Activated CD4-positive, alpha-beta T cell treated with anti-CD3 and anti-CD28 coated beads, Interleukin-2, Interleukin-6, amounts not matched to agents 100 ng/mL and 50 ng/mL, durations not matched to agents 16 hours and 8 hours (primary cell): ENCODE measurements around the gene PDCD1.
"Not testable (repeated sequence)": the region's sequence is repeated elsewhere in the genome, so short reads cannot be mapped to it uniquely, and the experiment has no call there.

Source experiments
- DNase-seq: peaks from one replicate; pipeline ENCODE4 v3.0.0-alpha.2; 2020

Gene PDCD1

DNA sequence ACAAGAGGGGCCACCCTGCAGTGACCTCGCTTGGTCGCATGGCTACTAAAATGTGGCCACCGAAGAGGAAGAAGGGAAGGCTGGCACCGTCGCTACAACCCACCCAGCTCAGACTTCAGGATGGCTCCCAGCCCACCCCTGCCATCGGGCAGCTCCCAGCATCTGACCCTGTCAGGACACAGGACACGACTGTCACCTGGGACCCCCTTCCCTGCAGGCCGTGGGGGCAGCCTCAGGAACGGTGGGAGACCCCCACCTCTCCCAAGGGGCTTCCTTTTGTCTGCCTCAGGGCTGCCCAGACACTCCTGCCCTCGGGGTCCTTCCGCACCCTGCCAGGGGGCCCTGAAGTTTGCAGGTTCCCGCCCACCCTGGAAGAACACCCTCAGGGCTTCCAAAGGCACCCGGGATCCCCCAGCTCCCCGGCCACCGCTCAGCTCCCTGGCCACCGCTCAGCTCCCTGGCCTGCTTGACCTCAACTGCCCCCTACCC lies 18.5 kb upstream of the PDCD1 start:
- DNase-seq, result no peak

DNA sequence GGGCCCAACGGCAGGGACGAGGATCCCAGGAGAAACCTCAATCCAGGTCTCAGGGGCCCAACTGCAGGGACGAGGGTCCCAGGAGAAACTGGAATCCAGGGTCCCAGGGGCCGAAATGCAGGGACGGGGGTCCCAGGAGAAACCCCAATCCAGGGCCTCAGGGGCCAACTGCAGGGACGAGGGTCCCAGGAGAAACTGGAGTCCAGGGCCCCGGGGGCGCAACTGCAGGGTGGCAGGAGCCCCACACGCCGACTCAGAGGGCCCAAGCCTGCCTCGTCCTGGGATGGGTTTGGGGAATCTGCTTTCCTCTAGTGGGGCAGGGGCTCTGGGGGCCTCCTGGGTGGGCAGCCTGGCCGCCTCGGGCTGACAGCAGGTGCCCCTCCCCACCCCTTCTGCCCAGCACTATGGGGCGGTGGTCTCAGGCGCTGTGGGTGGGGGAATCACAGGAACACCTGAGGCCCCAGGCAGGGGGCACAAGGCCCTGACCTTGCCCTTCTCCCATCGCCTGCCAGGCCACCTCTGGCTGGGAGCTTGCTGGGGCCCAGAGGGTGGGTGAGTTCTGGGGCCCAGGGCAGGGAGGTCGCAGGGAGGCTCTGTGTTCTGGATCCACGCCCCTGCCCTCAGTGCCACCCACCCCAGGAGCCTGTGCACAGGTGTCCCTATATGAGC lies 18.0 kb upstream of the PDCD1 start:
- DNase-seq, result no peak

DNA sequence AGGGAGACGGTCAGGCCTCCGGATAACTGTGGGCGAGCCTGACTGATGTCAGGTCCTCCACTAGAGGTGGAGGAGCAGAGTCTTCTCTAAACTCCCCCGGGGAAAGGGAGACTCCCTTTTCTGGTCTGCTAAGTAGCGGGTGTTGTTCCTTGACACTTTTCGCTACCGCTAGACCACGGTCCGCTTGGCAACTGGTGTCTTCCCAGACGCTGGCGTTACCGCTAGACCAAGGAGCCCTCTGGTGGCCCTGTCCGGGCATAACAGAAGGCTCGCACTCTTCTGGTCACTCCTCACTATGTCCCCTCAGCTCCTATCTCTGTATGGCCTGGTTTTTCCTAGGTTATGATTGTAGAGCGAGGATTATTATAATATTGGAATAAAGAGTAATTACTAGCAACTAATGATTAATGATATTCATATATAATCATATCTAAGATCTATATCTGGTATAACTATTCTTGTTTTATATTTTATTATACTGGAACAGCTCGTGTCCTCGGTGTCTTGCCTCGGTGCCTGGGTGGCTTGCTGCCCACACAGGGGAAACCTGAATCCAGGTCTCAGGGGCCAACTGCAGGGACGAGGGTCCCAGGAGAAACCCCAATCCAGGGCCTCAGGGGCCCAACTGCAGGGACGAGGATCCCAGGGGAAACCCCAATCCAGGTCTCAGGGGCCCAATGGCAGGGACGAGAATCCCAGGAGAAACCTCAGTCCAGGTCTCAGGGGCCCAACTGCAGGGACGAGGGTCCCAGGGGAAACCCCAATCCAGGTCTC lies 17.2 kb upstream of the PDCD1 start:
- not testable (repeated sequence) for DNase-seq

DNA sequence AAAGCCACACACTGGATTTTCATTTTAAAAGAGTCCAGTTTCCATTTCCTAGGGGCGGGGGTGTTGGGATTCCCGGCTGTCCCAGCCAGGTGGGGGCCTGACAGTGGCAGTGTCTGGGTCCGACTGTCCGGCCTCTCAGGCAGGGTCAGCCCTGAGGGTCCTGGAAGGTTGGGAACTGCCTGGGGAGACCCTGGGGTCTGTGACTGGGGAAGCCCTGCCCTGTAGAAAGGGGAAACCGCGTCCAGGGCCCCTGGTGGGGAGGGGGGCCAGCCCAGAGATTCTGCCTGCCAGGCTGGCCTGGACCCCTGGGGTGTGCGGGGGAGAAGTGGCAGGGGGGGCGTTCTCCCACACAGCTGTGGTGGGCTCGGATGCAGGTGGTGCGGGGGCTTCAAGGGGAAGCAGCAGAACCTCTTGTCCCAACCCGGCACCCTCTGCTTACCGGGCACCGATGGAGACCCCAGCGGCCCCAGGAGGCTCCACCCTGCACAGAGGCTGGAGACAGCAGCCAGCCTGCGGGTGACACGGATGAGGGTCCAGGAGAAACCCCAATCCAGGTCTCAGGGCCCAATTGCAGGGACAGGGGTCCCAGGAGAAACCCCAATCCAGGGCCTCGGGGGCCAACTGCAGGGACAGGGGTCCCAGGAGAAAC lies 15.7 kb upstream of the PDCD1 start:
- DNase-seq, result no peak

DNA sequence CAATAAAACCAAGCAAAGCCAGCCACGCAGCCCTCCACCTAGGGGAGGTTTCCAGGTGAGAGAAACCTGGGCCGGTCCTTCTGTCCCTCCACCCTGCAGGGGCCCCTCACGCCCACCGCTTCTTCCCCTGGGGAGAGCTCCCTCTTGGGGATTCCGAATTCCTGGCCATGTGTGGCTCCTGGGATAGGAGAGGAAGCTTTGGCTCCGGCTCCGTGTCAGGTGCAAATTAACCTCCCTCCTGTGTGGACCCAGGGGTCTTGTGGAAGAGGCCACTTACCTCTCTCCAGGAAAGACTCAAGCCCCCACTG lies 15.1 kb upstream of the PDCD1 start:
- no peak for DNase-seq

DNA sequence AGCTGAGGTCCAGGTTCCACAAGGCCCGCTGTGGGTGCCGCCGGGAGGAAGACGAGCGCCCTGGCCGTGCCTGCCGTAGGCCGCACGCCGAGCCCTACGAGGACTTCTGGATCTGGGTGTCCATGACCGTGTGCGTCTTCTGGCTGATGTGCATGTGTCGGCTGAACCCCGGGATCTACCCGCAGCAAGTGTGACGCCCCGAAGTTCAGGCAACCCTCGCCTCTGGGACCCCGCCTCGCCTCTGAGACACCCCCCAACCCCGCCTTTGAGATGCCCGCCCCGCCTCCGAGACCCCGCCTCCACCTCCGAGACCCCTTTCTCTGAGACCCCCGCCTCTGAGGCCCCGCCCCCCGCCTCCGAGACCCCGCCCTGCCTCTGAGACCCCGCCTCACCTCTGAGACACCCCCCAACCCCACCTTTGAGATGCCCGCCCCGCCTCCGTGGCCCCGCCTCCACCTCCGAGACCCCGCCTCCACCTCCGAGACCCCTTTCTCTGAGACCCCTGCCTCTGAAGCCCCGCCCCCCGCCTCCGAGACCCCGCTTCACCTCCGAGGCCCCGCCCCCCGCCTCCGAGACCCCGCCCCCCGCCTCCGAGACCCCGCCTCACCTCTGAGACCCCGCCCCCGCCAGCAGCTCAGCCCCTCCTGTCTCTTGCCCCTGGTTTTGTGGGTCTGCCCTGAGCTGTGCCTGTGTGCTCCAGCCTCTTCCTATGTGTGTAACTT lies 14.5 kb upstream of the PDCD1 start:
- DNase-seq, result no peak

DNA sequence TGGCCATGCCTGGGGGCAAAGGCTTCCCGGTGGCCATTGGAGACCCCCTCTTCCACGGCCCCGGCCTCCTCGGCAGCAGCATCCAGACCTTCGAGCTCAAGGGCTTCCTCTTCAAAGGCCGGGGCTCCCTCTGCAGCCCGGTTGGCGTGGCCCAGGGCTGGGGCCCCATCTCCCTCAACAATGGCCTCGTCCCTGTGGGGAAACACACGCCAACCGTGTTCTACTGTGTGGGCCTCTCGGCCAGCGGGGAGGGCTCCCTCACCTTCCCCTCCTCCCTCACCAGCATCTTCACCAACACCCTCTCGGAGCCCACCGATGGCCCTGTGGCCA lies 13.6 kb upstream of the PDCD1 start:
- DNase-seq, result no peak

DNA sequence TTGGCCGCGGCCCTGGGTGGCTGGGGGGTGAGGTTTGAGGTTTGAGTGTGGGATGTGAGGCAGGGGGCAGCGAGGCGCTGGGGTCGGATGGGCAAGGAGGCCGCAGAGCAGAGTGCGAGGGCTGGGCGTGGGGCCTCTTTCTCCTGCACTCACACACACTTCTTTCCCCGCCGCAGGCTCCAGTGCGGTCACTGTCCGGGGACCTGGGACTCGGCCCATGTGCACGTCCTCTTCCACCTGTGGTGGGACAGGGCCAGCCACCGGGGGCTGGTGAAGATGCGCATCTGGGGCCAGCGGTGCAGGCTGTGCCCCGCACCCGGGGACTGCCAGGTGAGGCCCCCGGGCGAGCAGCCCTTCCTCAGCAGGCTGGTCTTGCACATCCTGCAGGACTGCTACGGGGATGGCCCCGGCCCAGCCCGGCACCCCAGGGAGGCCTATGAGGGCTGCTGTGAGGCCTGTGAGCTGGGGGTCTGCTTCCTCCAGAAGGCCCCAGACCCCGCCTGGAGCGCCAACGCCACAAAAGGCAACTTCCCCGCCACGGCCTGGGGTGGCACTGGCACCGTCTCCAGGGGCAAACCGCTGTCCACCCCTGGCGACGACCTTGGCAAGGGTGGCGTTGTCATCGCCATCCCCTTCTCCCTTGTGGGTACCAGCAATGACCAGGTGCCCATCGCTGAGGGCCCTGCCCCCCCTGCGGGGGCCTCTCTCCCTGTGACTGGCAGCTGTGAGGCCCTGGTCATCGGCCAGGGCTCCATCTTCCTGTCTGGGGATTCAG lies 13.0 kb upstream of the PDCD1 start:
- DNase-seq, result no peak

DNA sequence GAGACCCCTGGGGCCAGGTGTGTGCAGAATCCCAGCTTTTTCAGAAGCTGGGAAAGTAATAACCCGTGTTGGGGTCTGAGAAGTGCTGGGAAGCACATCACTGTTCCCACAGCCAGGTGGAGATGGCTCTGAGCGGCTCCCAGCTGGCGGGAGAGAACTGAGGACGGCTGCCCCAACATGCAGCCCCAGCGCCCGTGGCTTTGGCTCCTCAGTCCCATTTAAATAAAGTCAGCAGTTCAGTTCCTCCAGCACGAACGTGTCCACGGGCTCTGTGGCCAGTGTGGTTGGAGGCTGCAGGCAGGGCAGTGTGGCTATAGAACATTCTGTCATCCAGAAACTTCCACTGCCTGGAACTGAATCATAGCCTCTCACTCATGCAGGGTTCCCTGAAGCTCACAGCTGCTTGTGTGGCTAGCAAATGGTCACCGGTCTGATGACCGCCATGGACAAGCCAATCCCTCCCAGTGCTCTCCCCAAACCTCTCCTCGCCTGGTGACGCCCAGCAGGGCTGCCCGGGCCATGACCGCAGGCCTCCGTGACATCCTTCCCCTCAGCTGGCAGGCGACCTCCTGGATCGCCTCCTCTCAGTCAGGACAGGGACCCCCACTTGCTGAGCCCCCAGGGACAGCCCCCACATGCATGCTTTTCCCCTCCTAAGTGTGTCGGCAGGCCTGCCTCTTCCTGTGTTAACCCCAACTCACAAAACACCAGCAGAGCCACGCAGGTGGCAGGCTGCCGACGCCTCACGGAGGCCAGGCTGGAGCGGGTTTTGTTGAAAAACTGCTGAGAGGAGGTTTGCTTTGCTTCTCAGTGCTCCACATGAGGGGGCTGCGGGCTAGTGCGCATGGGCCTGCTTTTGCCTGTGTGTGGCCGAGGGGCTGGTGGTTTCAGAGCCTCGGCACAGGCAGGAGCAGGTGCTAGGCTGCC lies 12.2 kb upstream of the PDCD1 start:
- no peak for DNase-seq

DNA sequence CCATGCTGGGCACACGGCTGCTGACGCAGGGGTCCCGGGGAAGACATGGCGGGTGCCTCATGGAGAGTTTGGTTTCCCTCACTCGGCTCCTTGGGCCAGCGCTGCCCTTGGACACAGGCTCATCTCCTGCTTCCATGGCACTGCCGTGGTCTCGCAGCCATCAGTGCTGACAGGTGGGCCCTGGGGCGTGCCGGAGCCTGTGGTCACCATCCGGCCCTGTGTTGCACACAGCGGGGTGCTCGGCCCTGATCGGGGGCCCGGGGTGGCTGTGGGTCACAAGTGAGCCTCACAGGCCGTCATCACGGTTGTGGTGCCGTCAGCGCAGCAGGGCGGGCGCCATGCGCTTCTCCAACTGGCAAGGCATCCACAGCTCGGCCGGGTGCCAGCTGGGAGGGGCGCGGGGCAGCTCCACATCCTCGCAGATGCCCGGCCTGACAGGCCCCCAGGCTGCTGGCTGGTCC lies 11.4 kb upstream of the PDCD1 start:
- no peak for DNase-seq

DNA sequence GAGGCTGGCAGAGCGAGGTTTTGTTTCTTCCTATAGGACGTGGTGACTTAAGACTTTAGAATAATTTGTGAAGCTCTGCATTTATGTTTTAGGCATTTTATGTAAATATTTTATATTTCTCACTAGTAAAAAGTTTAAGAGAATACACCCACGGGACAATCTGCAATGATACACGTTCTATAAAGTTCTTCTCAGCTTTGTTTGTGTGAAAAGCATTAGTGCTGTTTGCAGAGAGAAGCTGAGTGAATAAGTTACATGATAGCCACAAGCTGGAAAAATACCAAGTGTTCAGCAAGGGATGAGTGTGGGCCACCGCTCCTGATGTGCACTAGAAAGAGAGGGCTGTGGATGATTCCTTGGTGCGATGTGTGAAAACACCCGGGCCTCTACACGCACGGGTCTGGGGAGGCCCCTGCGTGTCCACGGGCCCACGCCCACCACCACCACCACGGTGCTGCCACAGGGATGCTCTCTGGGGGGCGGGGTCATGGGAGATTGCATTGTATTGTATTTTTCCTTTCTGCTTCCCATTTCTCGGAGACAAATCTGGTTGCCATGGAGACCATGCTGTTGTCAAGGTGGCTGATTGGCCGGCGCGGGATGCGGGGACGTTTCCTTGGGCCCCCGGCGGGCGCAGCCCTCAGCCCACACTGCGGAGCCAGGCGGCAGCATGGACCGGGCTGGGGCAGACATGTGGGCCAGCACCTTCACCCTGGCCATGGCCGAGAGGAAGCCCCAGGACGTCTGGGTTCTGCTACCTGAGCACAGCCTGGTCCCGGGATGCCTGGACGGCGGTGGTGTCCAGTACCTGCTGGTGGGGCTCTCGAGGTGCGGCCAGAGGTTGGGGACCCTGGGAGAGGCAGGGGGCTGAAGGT lies 10.6 kb upstream of the PDCD1 start, which contains the start of gene RTP5:
RTP5 (plus strand) TSS at position 643 of the 875 bp plus-strand sequence; CDS start at position 671, 28 bp downstream.
- no peak for DNase-seq

DNA sequence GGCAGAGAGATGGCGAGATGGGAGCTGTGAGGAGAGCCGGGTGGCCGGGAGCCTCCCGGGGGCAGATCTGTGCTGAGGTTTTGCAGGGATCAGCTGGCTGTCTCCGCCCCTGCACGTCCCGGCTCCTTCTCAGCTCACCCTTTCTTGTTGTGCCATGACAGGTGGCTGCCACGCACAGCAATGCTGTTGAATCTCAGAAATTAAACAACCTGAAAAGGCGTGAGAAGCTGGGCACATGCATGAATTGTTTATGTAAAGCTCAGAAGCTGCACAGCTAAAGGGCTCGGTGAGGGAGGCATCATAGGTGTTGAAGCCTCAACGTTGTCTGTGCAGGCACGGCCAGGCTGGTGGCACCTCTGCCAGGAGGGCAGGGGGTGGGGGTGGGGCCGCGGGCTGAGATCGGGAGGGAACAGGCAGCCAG lies 10.0 kb upstream of the PDCD1 start:
- DNase-seq, result no peak

DNA sequence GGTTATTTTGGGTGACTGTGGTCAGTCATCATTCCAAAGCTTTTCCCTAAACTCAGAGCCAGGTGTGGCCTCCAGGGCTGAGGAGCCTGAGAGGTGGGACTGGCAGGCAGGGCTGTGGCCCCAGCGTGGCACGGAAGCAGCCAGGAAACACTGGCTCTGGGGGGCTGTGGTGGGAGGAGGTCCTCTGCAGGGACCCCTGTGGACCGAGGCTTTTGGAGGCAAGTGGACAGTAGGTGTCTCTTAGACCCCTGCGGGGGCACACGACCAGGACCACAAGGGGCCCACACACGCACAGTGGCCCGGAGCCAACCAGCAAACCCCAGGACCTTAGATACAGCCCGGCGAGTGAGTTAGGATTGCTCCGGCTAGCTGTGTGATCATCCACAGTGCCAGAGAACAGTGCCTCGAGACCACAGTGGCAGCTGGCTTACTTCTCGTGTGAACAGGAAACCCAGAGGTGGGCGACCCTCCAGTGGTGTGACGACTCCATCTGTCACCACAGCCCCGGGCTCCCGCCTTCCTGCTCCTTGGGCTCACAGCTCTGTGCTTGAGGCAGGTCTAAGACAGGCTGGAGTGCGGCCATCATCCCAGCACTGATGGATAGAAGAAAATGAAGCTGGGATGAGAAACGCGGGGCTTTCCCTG lies 9.2 kb upstream of the PDCD1 start:
- no peak for DNase-seq

DNA sequence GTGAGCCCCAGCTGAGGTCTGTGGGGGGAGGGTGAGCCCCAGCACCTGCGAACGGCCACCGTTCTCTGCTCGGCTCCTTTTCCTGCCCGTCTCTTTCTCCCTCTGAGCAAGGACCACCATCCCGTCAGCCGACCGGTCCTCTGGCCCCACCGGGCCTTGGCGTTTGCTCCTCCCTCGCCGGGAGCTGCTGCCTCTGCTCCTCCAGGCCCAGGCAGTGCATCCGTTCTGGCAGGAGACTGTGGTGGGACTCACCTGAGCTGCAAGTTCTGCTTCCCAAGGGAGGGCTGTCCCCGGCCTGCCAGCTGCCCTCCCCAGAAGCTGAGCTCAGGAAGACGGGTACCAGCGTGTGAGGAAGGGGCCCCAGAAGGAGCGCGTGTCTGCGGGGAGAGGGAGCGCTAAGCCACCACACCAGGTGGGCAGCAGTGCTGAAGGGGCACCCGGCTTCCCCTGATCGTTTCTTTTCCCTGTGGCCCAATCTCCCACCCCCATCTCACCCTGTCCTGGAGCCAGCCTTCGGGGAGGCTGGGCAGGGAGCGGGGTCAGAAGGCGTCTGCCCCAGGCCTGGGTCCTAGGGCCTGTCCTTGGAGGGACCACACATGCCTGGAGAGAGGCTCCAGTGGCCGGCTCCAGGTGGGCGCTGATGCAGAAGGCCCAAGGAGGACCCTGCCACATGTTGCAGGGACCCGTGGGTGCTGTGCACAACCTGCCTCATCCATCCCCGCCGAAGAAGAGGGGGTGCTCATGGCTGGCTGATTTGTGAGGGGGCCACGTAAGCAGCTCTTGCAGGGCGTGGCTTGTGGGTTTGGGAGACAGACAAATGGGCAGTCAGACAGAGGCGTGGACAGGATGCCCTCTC lies 8.3 kb upstream of the PDCD1 start:
- DNase-seq, result no peak

DNA sequence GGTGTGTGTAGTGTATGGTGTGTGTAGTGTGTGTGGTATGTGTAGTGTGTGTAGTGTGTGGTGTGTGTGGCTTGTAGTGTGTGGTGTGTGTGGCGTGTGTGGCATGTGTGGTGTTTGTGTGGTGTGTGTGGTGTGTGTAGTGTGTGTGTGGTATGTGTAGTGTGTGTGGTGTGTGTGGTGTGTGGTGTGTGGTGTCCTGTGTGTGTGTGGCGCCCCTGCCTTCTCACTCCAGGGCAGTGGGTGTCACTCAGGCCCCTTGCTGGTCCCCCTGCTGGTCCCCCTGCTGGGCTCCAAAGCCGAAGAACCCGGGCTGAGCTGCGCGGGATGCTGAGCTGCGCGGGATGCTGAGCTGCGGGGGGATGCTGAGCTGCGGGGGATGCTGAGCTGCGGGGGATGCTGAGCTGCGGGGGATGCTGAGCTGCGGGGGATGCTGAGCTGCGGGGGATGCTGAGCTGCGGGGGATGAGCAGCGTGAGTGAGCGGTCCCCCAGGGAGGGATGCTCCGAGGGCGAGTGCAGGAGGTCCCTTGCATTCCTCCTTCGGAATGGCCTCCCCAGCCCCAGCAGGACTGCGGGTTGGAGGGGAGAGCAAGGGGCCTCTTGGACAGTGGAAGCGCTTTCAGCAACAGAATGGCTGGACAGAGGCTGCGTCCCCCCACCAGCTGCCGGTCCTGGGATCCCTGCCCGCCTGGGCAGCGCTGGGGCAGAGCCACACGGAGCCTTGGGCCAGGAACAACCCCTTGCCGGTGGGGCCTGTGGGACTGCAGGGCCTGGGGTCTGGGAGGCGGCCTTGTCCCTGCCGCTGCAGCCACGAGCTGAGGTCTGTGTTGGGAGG lies 7.5 kb upstream of the PDCD1 start:
- no peak for DNase-seq

DNA sequence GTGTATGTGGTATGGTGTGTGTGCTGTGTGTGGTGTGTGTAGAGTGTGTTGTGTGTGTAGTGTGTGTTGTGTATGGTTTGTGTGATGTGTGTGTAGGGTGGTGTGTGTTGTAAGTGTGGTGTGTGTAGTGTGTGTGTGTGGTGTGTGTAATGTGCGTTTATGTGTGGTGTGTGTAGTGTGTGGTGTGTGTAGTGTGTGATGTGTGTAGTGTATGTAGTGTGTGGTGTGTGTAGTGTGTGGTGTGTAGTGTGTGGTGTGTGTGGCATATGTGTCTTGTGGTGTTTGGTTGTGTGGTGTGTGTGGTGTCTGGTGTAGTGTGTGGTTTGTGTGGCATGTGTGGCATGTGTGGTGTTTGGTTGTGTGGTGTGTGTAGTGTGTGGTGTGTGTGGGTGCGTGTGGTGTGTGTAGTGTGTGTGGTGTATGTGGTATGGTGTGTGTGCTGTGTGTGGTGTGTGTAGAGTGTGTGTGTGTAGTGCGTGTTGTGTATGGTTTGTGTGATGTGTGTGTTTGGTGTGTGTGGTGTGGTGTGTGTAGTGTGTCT lies 6.8 kb upstream of the PDCD1 start:
- DNase-seq, result no peak

DNA sequence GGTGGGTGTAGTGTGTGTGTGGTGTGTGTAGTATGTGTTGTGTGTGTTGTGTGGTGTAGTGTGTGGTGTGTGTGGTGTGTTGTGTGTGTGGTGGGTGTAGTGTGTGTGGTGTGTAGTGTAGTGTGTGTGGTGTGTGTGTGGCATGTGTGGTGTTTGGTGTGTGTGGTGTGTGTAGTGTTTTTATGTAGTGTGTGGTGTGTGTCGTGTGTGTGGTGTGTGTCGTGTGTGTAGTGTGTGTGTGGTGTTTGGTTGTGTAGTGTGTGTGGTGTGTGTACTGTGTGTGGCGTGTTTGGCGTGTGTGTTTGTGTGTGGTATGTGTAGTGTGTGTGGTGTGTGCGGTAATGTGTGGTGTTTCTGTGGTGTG lies 6.1 kb upstream of the PDCD1 start:
- no peak for DNase-seq
